ENCODE measurements around the gene CTTNBP2. TPM values are rescaled to one million over a fixed set of nuclear protein-coding genes. Genes with fewer than 3 reads are reported as not detected.

The CTTNBP2 gene
- total RNA-seq, 1 donor from 2014 or later, result 9.9 TPM

- Mint-ChIP-seq H3K36me3 (ENCODE audit: low read depth) (no peaks in the 10 kb centered on the region), H3K27ac (ENCODE audit: unreplicated experiment) (no peak overlapping the region), H3K4me1 (peaks cover 41% of the 10 kb centered on the region), H3K9me3 (no peaks in the 10 kb centered on the region), H3K27me3 (ENCODE audit: low read depth) (peaks cover 22% of the 10 kb centered on the region), H3K4me3 (no peak overlapping the region)
- TF ChIP-seq CTCF (conservative IDR thresholded peaks at IDR 0.05), result no peak
- no peak for DNase-seq (ENCODE audit: low read depth, low spot score)
Measured at GRCh38 chr7:117870448-117871130, 2.7 kb downstream of the CTTNBP2 start.

DNA sequence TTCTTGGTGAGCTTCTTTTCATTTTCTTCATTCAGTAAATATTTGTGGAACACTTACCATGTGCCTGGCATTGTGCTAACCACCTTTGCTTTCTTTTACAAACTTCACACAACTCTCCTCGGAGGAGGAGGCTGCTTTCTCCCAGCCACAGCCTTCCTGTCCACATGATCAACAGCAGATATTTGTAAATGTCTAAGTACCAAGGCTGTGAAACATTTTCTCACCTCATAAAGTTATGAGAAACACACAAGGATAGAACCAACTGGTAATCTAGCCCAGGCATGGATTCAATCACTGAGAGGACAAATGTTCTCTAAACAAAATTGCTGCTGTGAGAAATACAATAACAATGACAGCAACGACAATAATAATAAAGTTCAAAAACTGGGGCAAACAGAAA is 3.9 kb downstream of the CTTNBP2 start:
- Mint-ChIP-seq H3K27me3 (ENCODE audit: low read depth) (peaks cover 16% of the 10 kb centered on the region), H3K4me1 (peaks cover 31% of the 10 kb centered on the region), H3K4me3 (no peak overlapping the region), H3K9me3 (no peaks in the 10 kb centered on the region), H3K27ac (ENCODE audit: unreplicated experiment) (no peak overlapping the region), H3K36me3 (ENCODE audit: low read depth) (no peaks in the 10 kb centered on the region)
- TF ChIP-seq CTCF (conservative IDR thresholded peaks at IDR 0.05), result no peak
- no peak for DNase-seq (ENCODE audit: low read depth, low spot score)

GRCh38 chr7:117863618-117864017 is 9.6 kb downstream of the CTTNBP2 start:
- TF ChIP-seq CTCF (conservative IDR thresholded peaks at IDR 0.05), result no peak
- Mint-ChIP-seq H3K36me3 (ENCODE audit: low read depth) (peaks cover 17% of the 10 kb centered on the region), H3K27me3 (ENCODE audit: low read depth) (no peaks in the 10 kb centered on the region), H3K27ac (ENCODE audit: unreplicated experiment) (no peak overlapping the region), H3K4me1 (peaks cover 5% of the 10 kb centered on the region), H3K9me3 (no peaks in the 10 kb centered on the region), H3K4me3 (no peak overlapping the region)
- DNase-seq (ENCODE audit: low read depth, low spot score), result no peak

DNA sequence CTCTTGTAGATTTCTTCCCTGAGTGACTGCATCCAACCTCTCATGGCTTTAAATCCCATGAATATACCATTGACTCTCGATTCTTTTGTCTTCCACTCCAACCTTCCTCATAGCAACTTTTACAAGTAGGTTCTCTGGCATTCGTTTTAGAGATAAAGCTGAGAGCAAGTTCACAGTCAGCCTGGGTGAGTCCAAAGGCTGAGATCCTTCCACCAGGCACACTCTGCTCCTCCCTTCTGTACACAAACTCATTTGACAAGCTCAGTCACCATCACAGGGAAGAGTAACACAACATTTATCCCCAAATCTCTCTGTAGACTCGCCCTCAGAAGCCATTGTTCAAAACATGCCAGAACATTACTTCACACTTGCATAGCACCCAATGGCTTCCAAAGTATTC is 10.9 kb downstream of the CTTNBP2 start:
- TF ChIP-seq CTCF (conservative IDR thresholded peaks at IDR 0.05), result no peak
- no peaks in the 10 kb centered on the region for H3K27me3 Mint-ChIP-seq (ENCODE audit: low read depth)
- no peak overlapping the region for H3K27ac Mint-ChIP-seq (ENCODE audit: unreplicated experiment)
- DNase-seq (ENCODE audit: low read depth, low spot score), result no peak
- peaks cover 17% of the 10 kb centered on the region for H3K36me3 Mint-ChIP-seq (ENCODE audit: low read depth)
- no peak overlapping the region for H3K4me3 Mint-ChIP-seq
- H3K4me1 Mint-ChIP-seq, result no peaks in the 10 kb centered on the region
- H3K9me3 Mint-ChIP-seq, result no peaks in the 10 kb centered on the region

- H3K27ac Mint-ChIP-seq (ENCODE audit: unreplicated experiment), result no peak overlapping the region
- H3K4me1 Mint-ChIP-seq, result no peaks in the 10 kb centered on the region
- TF ChIP-seq CTCF (conservative IDR thresholded peaks at IDR 0.05), result no peak
- H3K9me3 Mint-ChIP-seq, result no peaks in the 10 kb centered on the region
- peaks cover 17% of the 10 kb centered on the region for H3K36me3 Mint-ChIP-seq (ENCODE audit: low read depth)
- H3K4me3 Mint-ChIP-seq, result no peak overlapping the region
- no peaks in the 10 kb centered on the region for H3K27me3 Mint-ChIP-seq (ENCODE audit: low read depth)
- no peak for DNase-seq (ENCODE audit: low read depth, low spot score)
Measured at GRCh38 chr7:117859246-117859812, 13.9 kb downstream of the CTTNBP2 start.
